GM23338 (cell line): Measurements from ENCODE around the gene AP3S1. TPM values are rescaled to one million over a fixed set of nuclear protein-coding genes. Genes with fewer than 3 reads are reported as not detected.

Experiments used
- ATAC-seq: fragments of 200-7000 bp; cut with Tn5 transposase; 3 replicates; pipeline ENCODE4 v1.9.1; 2020
- DNase-seq: peaks from one replicate; pipeline ENCODE4 v3.0.0-alpha.2; 2015; ENCODE audit warnings: low spot score
- H2AFZ ChIP-seq: fragments of 200-600 bp; sonication (generic); 2 replicates; pipeline ENCODE4 v1.8.0; 2016; ENCODE audit warnings: antibody characterized with exemption, mild to moderate bottlenecking, moderate library complexity
- H3F3A ChIP-seq: fragments of 200-600 bp; sonication (generic); replicated peaks from 2 replicates; pipeline ENCODE4 v1.8.0; 2017; ENCODE audit warnings: antibody characterized with exemption, mixed run types, low read depth
- H3K27ac ChIP-seq: fragments of 200-600 bp; sonication (generic); 2 replicates; pipeline ENCODE4 v1.6.1; 2016; ENCODE audit warnings: low read depth
- H3K27me3 ChIP-seq: fragments of 200-600 bp; sonication (generic); 2 replicates; pipeline ENCODE4 v1.8.0; 2016; ENCODE audit warnings: mild to moderate bottlenecking, mixed run types, moderate library complexity; ENCODE audit not compliant: insufficient read depth
- H3K36me3 ChIP-seq: fragments of 200-600 bp; sonication (generic); 2 replicates; pipeline ENCODE4 v1.8.0; 2016; ENCODE audit warnings: mild to moderate bottlenecking; ENCODE audit not compliant: insufficient read depth
- H3K4me1 ChIP-seq: fragments of 200-600 bp; sonication (generic); 2 replicates; pipeline ENCODE4 v1.8.0; 2016; ENCODE audit warnings: mild to moderate bottlenecking, moderate library complexity; ENCODE audit not compliant: insufficient read depth
- H3K4me2 ChIP-seq: fragments of 200-600 bp; sonication (generic); 2 replicates; pipeline ENCODE4 v1.7.1; 2017; ENCODE audit warnings: mixed run types
- H3K4me3 ChIP-seq: fragments of 200-600 bp; sonication (generic); 2 replicates; pipeline ENCODE4 v1.6.1; 2016; ENCODE audit warnings: mixed run types
- H3K79me2 ChIP-seq: fragments of 200-600 bp; sonication (generic); replicated peaks from 2 replicates; pipeline ENCODE4 v1.8.0; 2017; ENCODE audit warnings: mild to moderate bottlenecking; ENCODE audit not compliant: insufficient read depth
- H3K9me2 ChIP-seq: fragments of 200-600 bp; sonication (generic); 2 replicates; pipeline ENCODE4 v1.8.0; 2017; ENCODE audit not compliant: insufficient read depth
- H4K20me1 ChIP-seq: fragments of 200-600 bp; sonication (generic); replicated peaks from 2 replicates; pipeline ENCODE4 v1.8.0; 2017; ENCODE audit warnings: mild to moderate bottlenecking; ENCODE audit not compliant: insufficient read depth
- H3K27ac Mint-ChIP-seq: 2 replicates; pipeline ENCODE4 v1.8.0; 2020; ENCODE audit warnings: inconsistent platforms, mild to moderate bottlenecking, moderate library complexity, mixed read lengths
- H3K27me3 Mint-ChIP-seq: 3 replicates; pipeline ENCODE4 v1.8.0; 2022; ENCODE audit warnings: low read depth, mild to moderate bottlenecking, moderate library complexity, mixed read lengths, inconsistent platforms; ENCODE audit not compliant: insufficient read depth, poor library complexity
- H3K36me3 Mint-ChIP-seq: 3 replicates; pipeline ENCODE4 v1.8.0; 2021; ENCODE audit warnings: low read depth, mild to moderate bottlenecking, inconsistent platforms, moderate library complexity, mixed read lengths
- H3K4me1 Mint-ChIP-seq: 3 replicates; pipeline ENCODE4 v1.8.0; 2020; ENCODE audit warnings: mild to moderate bottlenecking, inconsistent platforms, mixed read lengths
- H3K4me3 Mint-ChIP-seq: 3 replicates; pipeline ENCODE4 v1.8.0; 2021; ENCODE audit warnings: moderate library complexity, mild to moderate bottlenecking, inconsistent platforms, mixed read lengths
- H3K9me3 Mint-ChIP-seq: 3 replicates; pipeline ENCODE4 v1.8.0; 2020; ENCODE audit warnings: moderate library complexity, mild to moderate bottlenecking, inconsistent platforms, mixed read lengths
- CREB1 ChIP-seq: fragments of 250-450 bp; sonication (Bioruptor Pico); IDR thresholded peaks from 2 replicates; pipeline ENCODE4 v1.5.0; 2020; ENCODE audit warnings: low read depth, mild to moderate bottlenecking, moderate library complexity
- EZH2phosphoT487 ChIP-seq: fragments of 200-600 bp; sonication (generic); IDR thresholded peaks from one replicate; pipeline ENCODE4 v1.8.1; 2018; ENCODE audit warnings: antibody characterized with exemption; ENCODE audit not compliant: unreplicated experiment
- JUNB ChIP-seq: IDR thresholded peaks from one replicate; pipeline ENCODE4 v1.6.1; 2016; ENCODE audit warnings: antibody characterized with exemption; ENCODE audit not compliant: unreplicated experiment
- REST ChIP-seq: IDR thresholded peaks from one replicate; pipeline ENCODE4 v1.6.1; 2018; ENCODE audit warnings: antibody characterized with exemption; ENCODE audit not compliant: unreplicated experiment
- STAT1 ChIP-seq: IDR thresholded peaks from one replicate; pipeline ENCODE4 v1.6.1; 2016; ENCODE audit warnings: antibody characterized with exemption; ENCODE audit not compliant: unreplicated experiment
- ZNF114 ChIP-seq: fragments of 250-450 bp; sonication (Bioruptor Pico); IDR thresholded peaks from 2 replicates; pipeline ENCODE4 v1.5.0; 2020; ENCODE audit warnings: mild to moderate bottlenecking, moderate library complexity
- ZNF331 ChIP-seq: fragments of 250-450 bp; sonication (Bioruptor Pico); IDR thresholded peaks from 2 replicates; pipeline ENCODE4 v1.5.0; 2020; ENCODE audit warnings: low read depth, mild to moderate bottlenecking, moderate library complexity
- polyA plus RNA-seq: library from polyadenylated mRNA; unstranded; fragments of >200 nt; fragmentation: Nextera tagmentation; extraction: Ambion mirVana; gene quantifications from 2 replicates; pipeline ENCODE4 v1.2.1, GENCODE V29; 2016
- total RNA-seq: library from RNA; depleted of rRNA; stranded (reverse); fragments of >200 nt; shearing (Covaris generic); gene quantifications from 2 replicates; pipeline ENCODE4 v1.2.3, GENCODE V29; 2014
- TF ChIP-seq, protein P1 (sequence below), 2 experiments: fragments of 200-600 bp in 1 of 2; sonication (generic) in 1 of 2; conservative IDR thresholded peaks; 2 replicates each; pipeline versions ENCODE4 v1.5.1 to v1.6.1; 2016 to 2017; ENCODE audit warnings: antibody characterized with exemption in 2 of 2, low read depth in 2 of 2, mild to moderate bottlenecking in 2 of 2, moderate library complexity in 1 of 2

Gene AP3S1
- total and polyA plus RNA-seq, 2 experiments from 2014 or later = 143 to 232 TPM

- H2AFZ ChIP-seq = no peak overlapping the region
- no peak overlapping the region for H3K4me3 Mint-ChIP-seq
- no peak overlapping the region for H3K4me2 ChIP-seq
- H3F3A ChIP-seq = no peaks in the 10 kb centered on the region
- H3K27ac ChIP-seq = no peak overlapping the region
- H3K4me1 ChIP-seq = peaks cover 20% of the 10 kb centered on the region
- no peak overlapping the region for H3K4me3 ChIP-seq
- peaks cover 40% of the 10 kb centered on the region for H3K79me2 ChIP-seq
- H3K27ac Mint-ChIP-seq = peak overlapping the region; percentile 41; the same call in 1 of the 2 replicates
- no peaks in the 10 kb centered on the region for H3K9me2 ChIP-seq
- H3K27me3 ChIP-seq = no peaks in the 10 kb centered on the region
- H3K4me1 Mint-ChIP-seq = peaks cover 22% of the 10 kb centered on the region
- peaks cover 13% of the 10 kb centered on the region for H4K20me1 ChIP-seq
- ATAC-seq (no peak), DNase-seq (no peak)
- H3K9me3 Mint-ChIP-seq = no peaks in the 10 kb centered on the region
- H3K36me3 Mint-ChIP-seq = peaks cover 40% of the 10 kb centered on the region
- H3K36me3 ChIP-seq = peaks cover 22% of the 10 kb centered on the region; the same call in 1 of the 2 replicates
- peaks cover 2% of the 10 kb centered on the region for H3K27me3 Mint-ChIP-seq
- TF ChIP-seq ZNF114 (CRISPR knock-in tag) = no peak
- TF ChIP-seq, protein P1, sequence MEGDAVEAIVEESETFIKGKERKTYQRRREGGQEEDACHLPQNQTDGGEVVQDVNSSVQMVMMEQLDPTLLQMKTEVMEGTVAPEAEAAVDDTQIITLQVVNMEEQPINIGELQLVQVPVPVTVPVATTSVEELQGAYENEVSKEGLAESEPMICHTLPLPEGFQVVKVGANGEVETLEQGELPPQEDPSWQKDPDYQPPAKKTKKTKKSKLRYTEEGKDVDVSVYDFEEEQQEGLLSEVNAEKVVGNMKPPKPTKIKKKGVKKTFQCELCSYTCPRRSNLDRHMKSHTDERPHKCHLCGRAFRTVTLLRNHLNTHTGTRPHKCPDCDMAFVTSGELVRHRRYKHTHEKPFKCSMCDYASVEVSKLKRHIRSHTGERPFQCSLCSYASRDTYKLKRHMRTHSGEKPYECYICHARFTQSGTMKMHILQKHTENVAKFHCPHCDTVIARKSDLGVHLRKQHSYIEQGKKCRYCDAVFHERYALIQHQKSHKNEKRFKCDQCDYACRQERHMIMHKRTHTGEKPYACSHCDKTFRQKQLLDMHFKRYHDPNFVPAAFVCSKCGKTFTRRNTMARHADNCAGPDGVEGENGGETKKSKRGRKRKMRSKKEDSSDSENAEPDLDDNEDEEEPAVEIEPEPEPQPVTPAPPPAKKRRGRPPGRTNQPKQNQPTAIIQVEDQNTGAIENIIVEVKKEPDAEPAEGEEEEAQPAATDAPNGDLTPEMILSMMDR (conservative IDR thresholded peaks at IDR 0.05; ENCODE audit: low read depth in 2 of 2) = no peak
These were observed 6.3 kb upstream of the AP3S1 start for GRCh38 chr5:115835481-115835880.

DNA sequence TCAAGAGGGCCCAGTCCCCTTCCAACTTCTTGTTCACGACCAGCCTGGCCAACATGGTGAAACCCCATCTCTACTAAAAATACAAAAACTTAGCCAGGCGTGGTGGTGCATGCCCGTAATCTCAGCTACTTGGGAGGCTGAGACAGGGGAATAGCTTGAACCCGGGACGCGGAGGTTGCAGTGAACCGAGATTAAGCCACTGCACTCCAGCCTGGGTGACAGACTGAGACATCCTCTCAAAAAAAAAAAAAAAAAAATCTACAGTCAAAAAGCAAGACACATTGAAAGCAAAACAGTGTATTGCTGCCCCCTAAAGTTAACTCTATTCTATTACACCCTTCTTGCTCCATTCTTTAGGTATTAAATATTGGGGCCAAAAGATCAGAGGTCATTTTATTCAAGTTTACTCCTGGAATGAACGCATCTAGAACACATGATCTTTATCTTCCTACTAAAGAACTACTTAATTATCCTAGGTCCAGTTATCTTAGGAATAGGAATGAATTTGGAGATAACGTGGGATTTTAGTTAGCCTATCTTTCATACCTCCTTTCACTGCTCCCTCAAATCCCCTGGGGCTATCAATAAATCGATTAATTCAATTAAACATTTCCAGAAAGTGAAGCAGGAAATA lies 2.7 kb upstream of the AP3S1 start:
- Histone ChIP-seq H3K27ac (no peak overlapping the region), H3F3A (no peaks in the 10 kb centered on the region), H4K20me1 (peaks cover 26% of the 10 kb centered on the region), H3K79me2 (peaks cover 66% of the 10 kb centered on the region), H3K4me3 (peak overlapping the region; percentile 82; the same call in 1 of the 2 replicates), H3K9me2 (no peaks in the 10 kb centered on the region), H2AFZ (no peak overlapping the region), H3K4me2 (peak overlapping the region; percentile 98), H3K4me1 (peaks cover 20% of the 10 kb centered on the region), H3K36me3 (peaks cover 18% of the 10 kb centered on the region; the same call in 1 of the 2 replicates), H3K27me3 (peaks cover 11% of the 10 kb centered on the region)
- no peak overlapping the region for H3K27ac Mint-ChIP-seq
- no peak for ATAC-seq
- DNase-seq = peak; percentile 66
- H3K4me1 Mint-ChIP-seq = peaks cover 29% of the 10 kb centered on the region
- peak overlapping the region; percentile 97 for H3K4me3 Mint-ChIP-seq
- peaks cover 6% of the 10 kb centered on the region for H3K27me3 Mint-ChIP-seq
- H3K36me3 Mint-ChIP-seq = peaks cover 31% of the 10 kb centered on the region
- no peaks in the 10 kb centered on the region for H3K9me3 Mint-ChIP-seq
- TF ChIP-seq, protein P1 (conservative IDR thresholded peaks at IDR 0.05; ENCODE audit: low read depth in 2 of 2) = peak in 1 of 2 experiments; percentile 73; a peak in 3 of 4 replicates
- no peak for TF ChIP-seq STAT1
- TF ChIP-seq ZNF114 (CRISPR knock-in tag) = no peak

DNA sequence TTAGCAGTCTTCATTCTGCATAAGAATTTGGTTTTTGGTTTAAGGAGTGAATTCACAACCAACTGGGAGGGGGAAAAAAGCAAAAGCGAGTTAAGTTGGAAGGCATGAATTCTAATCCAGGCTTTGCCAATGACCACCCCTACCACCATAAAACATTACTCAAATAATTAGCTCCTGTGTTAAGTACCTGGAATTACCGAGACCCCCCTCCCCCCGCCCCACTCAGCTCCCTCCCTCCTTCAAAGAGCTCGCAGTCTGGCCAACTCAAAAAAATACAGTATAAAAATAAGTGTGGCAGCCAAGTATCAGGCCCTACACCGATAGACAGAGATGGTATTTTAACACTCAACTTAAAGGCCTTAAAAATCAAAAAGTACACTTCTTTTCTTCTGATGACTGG lies 862 bp upstream of the AP3S1 start:
- Histone ChIP-seq H3K27ac (peak overlapping the region; percentile 91), H3F3A (no peaks in the 10 kb centered on the region), H3K4me2 (peak overlapping the region; percentile 98), H4K20me1 (peaks cover 34% of the 10 kb centered on the region), H3K9me2 (no peaks in the 10 kb centered on the region), H3K4me1 (peaks cover 20% of the 10 kb centered on the region), H2AFZ (peak overlapping the region; percentile 83), H3K27me3 (peaks cover 11% of the 10 kb centered on the region), H3K79me2 (peaks cover 84% of the 10 kb centered on the region), H3K36me3 (peaks cover 15% of the 10 kb centered on the region; the same call in 1 of the 2 replicates), H3K4me3 (peak overlapping the region; percentile 82)
- DNase-seq = no peak
- peak overlapping the region; percentile 97 for H3K4me3 Mint-ChIP-seq
- peaks cover 6% of the 10 kb centered on the region for H3K27me3 Mint-ChIP-seq
- peaks cover 21% of the 10 kb centered on the region for H3K36me3 Mint-ChIP-seq
- H3K4me1 Mint-ChIP-seq = peaks cover 33% of the 10 kb centered on the region
- ATAC-seq = no peak
- peak overlapping the region; percentile 99 for H3K27ac Mint-ChIP-seq
- no peaks in the 10 kb centered on the region for H3K9me3 Mint-ChIP-seq
- TF ChIP-seq CREB1 (no peak), JUNB (no peak), REST (no peak), EZH2phosphoT487 (no peak), ZNF331 (CRISPR knock-in tag) (no peak)
- TF ChIP-seq, protein P1 (conservative IDR thresholded peaks at IDR 0.05; ENCODE audit: low read depth in 2 of 2) = no peak
